HCT116 (cell line): Measurements from ENCODE around the gene CNTN2. TPM values are rescaled to one million over a fixed set of nuclear protein-coding genes. Genes with fewer than 3 reads are reported as not detected.

ENCODE experiments used
- ATAC-seq: fragments of 200-7000 bp; cut with Tn5 transposase; 2 replicates; pipeline ENCODE4 v1.9.1; 2020; ENCODE audit warnings: mild to moderate bottlenecking, moderate library complexity
- BruUV-seq: library from RNA; stranded (reverse); fragments of 400-500 nt; replicated peaks from 2 replicates; lab custom pipeline; 2021; lab: Mats Ljungman, UMichigan
- CTCF ChIA-PET: fragments of 300-600 bp; sonication (Branson Sonifier 250); formaldehyde crosslinking; loops from one replicate; lab custom pipeline; 2021; ENCODE audit warnings: antibody characterized with exemption; lab: Charles Lee
- POLR2A ChIA-PET: fragments of 300-600, 350-600 bp; sonication (Branson Sonifier 250); formaldehyde crosslinking; loops from one replicate; lab custom pipeline; 2021; ENCODE audit warnings: antibody characterized with exemption; lab: Charles Lee
- RAD21 ChIA-PET, 2 experiments: fragments of 300-600 bp; sonication (Branson Sonifier 250); formaldehyde crosslinking; loops; one replicate each; lab custom pipeline; 2023; ENCODE audit warnings: low total read pairs in 2 of 2; ENCODE audit not compliant: uncharacterized antibody in 2 of 2, unreplicated experiment in 2 of 2, low non-redundant PET in 1 of 2; lab: Charles Lee
- DNase-seq: peaks from one replicate; pipeline ENCODE4 v3.0.0-alpha.2; 2010; ENCODE audit warnings: low read depth, low spot score
- H2AFZ ChIP-seq: fragments of 200-600 bp; shearing (Covaris generic), sonication (generic); 2 replicates; pipeline ENCODE4 v1.6.1; 2017; ENCODE audit warnings: low read depth, mixed run types, mixed read lengths, antibody characterized with exemption, low read length; ENCODE audit not compliant: poor library complexity, severe bottlenecking
- H3K27ac ChIP-seq: 2 replicates; pipeline ENCODE4 v1.5.1; 2012; ENCODE audit warnings: low read depth, low read length
- H3K27me3 ChIP-seq: fragments of 200-600 bp; sonication (generic); 2 replicates; pipeline ENCODE4 v1.6.1; 2016; ENCODE audit warnings: mixed run types, low read length, mixed read lengths; ENCODE audit not compliant: insufficient read depth
- H3K36me3 ChIP-seq, 2 experiments: fragments of 200-500 bp in 1 of 2; fragments of 200-600 bp in 1 of 2; sonication (Bioruptor generic) in 1 of 2; sonication (generic) in 1 of 2; 2 replicates each; pipeline versions ENCODE4 v1.5.1 to v1.6.1; 2014 to 2016; ENCODE audit warnings: low read length in 2 of 2, inconsistent platforms in 1 of 2, mixed read lengths in 1 of 2, mixed run types in 1 of 2; ENCODE audit not compliant: insufficient read depth in 2 of 2, control insufficient read depth in 1 of 2
- H3K4me1 ChIP-seq, 2 experiments: fragments of 200-600 bp in 1 of 2; sonication (generic) in 1 of 2; 2 replicates each; pipeline versions ENCODE4 v1.5.1 to v1.6.1; 2012 to 2017; ENCODE audit warnings: low read length in 2 of 2, inconsistent platforms in 1 of 2, mild to moderate bottlenecking in 1 of 2, mixed read lengths in 1 of 2, mixed run types in 1 of 2, moderate library complexity in 1 of 2; ENCODE audit not compliant: insufficient read depth in 2 of 2, control insufficient read depth in 1 of 2
- H3K4me2 ChIP-seq: fragments of 200-600 bp; sonication (generic); 2 replicates; pipeline ENCODE4 v1.6.1; 2017; ENCODE audit warnings: mixed run types, low read length, mixed read lengths
- H3K4me3 ChIP-seq, 2 experiments: fragments of 200-600 bp in 1 of 2; sonication (generic) in 1 of 2; replicated peaks in 1 of 2; 2 replicates each; pipeline ENCODE4 v1.5.1; 2011 to 2016; ENCODE audit warnings: low read length in 2 of 2, control low read depth in 1 of 2, low read depth in 1 of 2, mild to moderate bottlenecking in 1 of 2, mixed read lengths in 1 of 2, mixed run types in 1 of 2
- H3K79me2 ChIP-seq: fragments of 200-600 bp; sonication (generic); 2 replicates; pipeline ENCODE4 v1.6.1; 2017; ENCODE audit warnings: mild to moderate bottlenecking, mixed run types, low read length, moderate library complexity, mixed read lengths; ENCODE audit not compliant: insufficient read depth
- H3K9ac ChIP-seq: fragments of 200-600 bp; sonication (generic); 2 replicates; pipeline ENCODE4 v1.6.1; 2016; ENCODE audit warnings: low read length, mixed read lengths
- H3K9me2 ChIP-seq: fragments of 200-600 bp; sonication (generic), shearing (Covaris generic); 2 replicates; pipeline ENCODE4 v1.6.1; 2017; ENCODE audit warnings: mixed run types, mild to moderate bottlenecking, moderate library complexity; ENCODE audit not compliant: insufficient read depth
- H3K9me3 ChIP-seq, 2 experiments: fragments of 200-500 bp in 1 of 2; fragments of 200-600 bp in 1 of 2; sonication (Bioruptor generic) in 1 of 2; sonication (generic) in 1 of 2; 2 replicates each; pipeline ENCODE4 v1.6.1; 2014 to 2017; ENCODE audit warnings: low read length in 2 of 2, mixed read lengths in 2 of 2, inconsistent platforms in 1 of 2, low read depth in 1 of 2, mild to moderate bottlenecking in 1 of 2, mixed run types in 1 of 2, moderate library complexity in 1 of 2; ENCODE audit not compliant: control insufficient read depth in 1 of 2, insufficient read depth in 1 of 2
- H4K20me1 ChIP-seq: fragments of 200-600 bp; sonication (generic), shearing (Covaris generic); 2 replicates; pipeline ENCODE4 v1.6.1; 2017; ENCODE audit warnings: mixed run types, mild to moderate bottlenecking, moderate library complexity; ENCODE audit not compliant: insufficient read depth
- ATF3 ChIP-seq: IDR thresholded peaks from 2 replicates; pipeline ENCODE4 v1.6.1; 2012
- CEBPB ChIP-seq: IDR thresholded peaks from 2 replicates; pipeline ENCODE4 v1.6.1; 2012; ENCODE audit warnings: low read depth
- EGR1 ChIP-seq: IDR thresholded peaks from 2 replicates; pipeline ENCODE4 v1.6.1; 2012; ENCODE audit warnings: low read depth
- ELF1 ChIP-seq: IDR thresholded peaks from 2 replicates; pipeline ENCODE4 v1.6.1; 2012; ENCODE audit warnings: low read depth, borderline replicate concordance
- EZH2phosphoT487 ChIP-seq: fragments of 200-600 bp; IDR thresholded peaks from 2 replicates; pipeline ENCODE4 v1.6.1; 2018; ENCODE audit warnings: antibody characterized with exemption, borderline replicate concordance
- JUND ChIP-seq: IDR thresholded peaks from 2 replicates; pipeline ENCODE4 v1.6.1; 2012
- POLR2A ChIP-seq: IDR thresholded peaks from 2 replicates; pipeline ENCODE4 v1.7.0; 2011; ENCODE audit warnings: borderline replicate concordance; ENCODE audit not compliant: insufficient read depth, insufficient read length; ENCODE audit errors: extremely low read depth
- SIN3A ChIP-seq: IDR thresholded peaks from 2 replicates; pipeline ENCODE4 v1.6.1; 2012; ENCODE audit warnings: low read depth
- SP1 ChIP-seq: IDR thresholded peaks from 2 replicates; pipeline ENCODE4 v1.6.1; 2012; ENCODE audit warnings: low read depth
- SRF ChIP-seq: IDR thresholded peaks from 2 replicates; pipeline ENCODE4 v1.6.1; 2012; ENCODE audit warnings: low read depth
- TCF7L2 ChIP-seq: IDR thresholded peaks from 2 replicates; pipeline ENCODE4 v1.7.0; 2011; ENCODE audit warnings: borderline replicate concordance, inconsistent platforms; ENCODE audit not compliant: insufficient read depth, insufficient read length; ENCODE audit errors: extremely low read depth
- YY1 ChIP-seq: IDR thresholded peaks from 2 replicates; pipeline ENCODE4 v1.6.1; 2011; ENCODE audit warnings: low read length, low read depth, moderate library complexity, mild to moderate bottlenecking; ENCODE audit not compliant: insufficient replicate concordance; ENCODE audit errors: extremely low read depth
- intact Hi-C: fragments of 100-400 bp; cut with micrococcal nuclease; formaldehyde crosslinking; loops from 2 replicates; pipeline ENCODE4 v1.10.0; 2022
- total RNA-seq: library from RNA; stranded (reverse); gene quantifications from one replicate; pipeline ENCODE4 v1.2.1, GENCODE V29; 2021; ENCODE audit not compliant: unreplicated experiment
- TF ChIP-seq, protein P1 (sequence below), 3 experiments: fragments of 200-600 bp in 1 of 3; sonication (generic) in 1 of 3; IDR thresholded peaks in 2 of 3; conservative IDR thresholded peaks in 1 of 3; 2 replicates each; pipeline ENCODE4 v1.5.1; 2012 to 2017; ENCODE audit warnings: low read depth in 2 of 3, low read length in 2 of 3, antibody characterized with exemption in 1 of 3, borderline replicate concordance in 1 of 3, control low read depth in 1 of 3, mild to moderate bottlenecking in 1 of 3, mixed read lengths in 1 of 3, mixed run types in 1 of 3, moderate library complexity in 1 of 3; ENCODE audit not compliant: insufficient read depth in 1 of 3

The CNTN2 gene
- total RNA-seq, 1 experiment from 2014 or later: 0.15 TPM

DNA sequence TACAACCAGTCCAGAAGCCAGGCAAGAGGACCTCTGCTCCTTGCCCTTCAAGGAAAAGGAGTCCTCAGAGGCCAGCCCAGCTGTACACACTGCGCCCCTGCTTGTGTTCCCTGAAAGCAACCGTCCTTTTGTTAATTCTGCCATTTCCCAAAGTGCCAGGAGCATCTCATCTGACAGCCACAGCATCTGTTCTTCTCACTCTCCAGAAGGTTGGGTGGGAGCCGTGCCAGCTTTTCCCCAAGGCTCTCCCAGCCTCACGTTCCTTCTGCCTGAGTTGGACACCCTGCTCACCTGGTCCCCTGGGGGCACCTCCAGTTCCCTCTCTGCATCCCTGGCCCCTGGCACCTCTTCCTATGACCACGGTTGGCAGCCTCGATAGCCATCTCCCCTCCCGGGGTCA lies 10.5 kb upstream of the CNTN2 start:
- Histone ChIP-seq H3K36me3 (no peaks in the 10 kb centered on the region), H3K4me2 (no peak overlapping the region), H3K9ac (no peak overlapping the region), H2AFZ (no peak overlapping the region), H4K20me1 (no peaks in the 10 kb centered on the region), H3K9me2 (no peaks in the 10 kb centered on the region), H3K27ac (no peak overlapping the region), H3K4me1 (no peaks in the 10 kb centered on the region), H3K27me3 (no peaks in the 10 kb centered on the region), H3K4me3 (no peak overlapping the region), H3K9me3 (no peaks in the 10 kb centered on the region), H3K79me2 (no peaks in the 10 kb centered on the region)
- POLR2A ChIA-PET: no interaction called here
- ATAC-seq (no peak), DNase-seq (no peak)
- BruUV-seq: no TSS peak
- CTCF ChIA-PET: interaction anchor here (2.4 kb wide), 1 partner anchor 29 kb away, joined by 6 read pairs; no protein-coding TSS in a partner anchor
- intact Hi-C loops: no loop called here
- RAD21 ChIA-PET: no interaction called here
- TF ChIP-seq SRF: no peak
- TF ChIP-seq EGR1: no peak
- TF ChIP-seq ELF1: no peak
- TF ChIP-seq ATF3: no peak
- TF ChIP-seq YY1: no peak
- TF ChIP-seq, protein P1, sequence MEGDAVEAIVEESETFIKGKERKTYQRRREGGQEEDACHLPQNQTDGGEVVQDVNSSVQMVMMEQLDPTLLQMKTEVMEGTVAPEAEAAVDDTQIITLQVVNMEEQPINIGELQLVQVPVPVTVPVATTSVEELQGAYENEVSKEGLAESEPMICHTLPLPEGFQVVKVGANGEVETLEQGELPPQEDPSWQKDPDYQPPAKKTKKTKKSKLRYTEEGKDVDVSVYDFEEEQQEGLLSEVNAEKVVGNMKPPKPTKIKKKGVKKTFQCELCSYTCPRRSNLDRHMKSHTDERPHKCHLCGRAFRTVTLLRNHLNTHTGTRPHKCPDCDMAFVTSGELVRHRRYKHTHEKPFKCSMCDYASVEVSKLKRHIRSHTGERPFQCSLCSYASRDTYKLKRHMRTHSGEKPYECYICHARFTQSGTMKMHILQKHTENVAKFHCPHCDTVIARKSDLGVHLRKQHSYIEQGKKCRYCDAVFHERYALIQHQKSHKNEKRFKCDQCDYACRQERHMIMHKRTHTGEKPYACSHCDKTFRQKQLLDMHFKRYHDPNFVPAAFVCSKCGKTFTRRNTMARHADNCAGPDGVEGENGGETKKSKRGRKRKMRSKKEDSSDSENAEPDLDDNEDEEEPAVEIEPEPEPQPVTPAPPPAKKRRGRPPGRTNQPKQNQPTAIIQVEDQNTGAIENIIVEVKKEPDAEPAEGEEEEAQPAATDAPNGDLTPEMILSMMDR (IDR thresholded peaks at IDR 0.05 in 2 of 3, conservative IDR thresholded peaks at IDR 0.05 in 1 of 3; ENCODE audit: borderline replicate concordance in 1 of 3, insufficient read depth in 1 of 3, low read depth in 2 of 3, low read length in 2 of 3): no peak
- no peak for TF ChIP-seq SIN3A
- TF ChIP-seq JUND: no peak
- TF ChIP-seq CEBPB: no peak
- no peak for TF ChIP-seq POLR2A

- Histone ChIP-seq H4K20me1 (no peaks in the 10 kb centered on the region), H3K9ac (no peak overlapping the region), H3K9me2 (no peaks in the 10 kb centered on the region), H3K4me1 (no peaks in the 10 kb centered on the region), H3K9me3 (no peaks in the 10 kb centered on the region), H3K27ac (no peak overlapping the region), H3K4me3 (no peak overlapping the region), H2AFZ (no peak overlapping the region), H3K4me2 (no peak overlapping the region), H3K36me3 (no peaks in the 10 kb centered on the region), H3K79me2 (no peaks in the 10 kb centered on the region), H3K27me3 (no peaks in the 10 kb centered on the region; the same call in 1 of the 2 replicates)
- intact Hi-C loops: no loop called here
- ChIA-PET CTCF (no interaction called here), POLR2A (no interaction called here), RAD21 (no interaction called here)
- DNase-seq (no peak), ATAC-seq (no peak)
- BruUV-seq: no TSS peak
- TF ChIP-seq SP1 (no peak), TCF7L2 (no peak), ATF3 (no peak), EGR1 (no peak), JUND (no peak), ELF1 (no peak), EZH2phosphoT487 (no peak)
- TF ChIP-seq, protein P1 (IDR thresholded peaks at IDR 0.05 in 2 of 3, conservative IDR thresholded peaks at IDR 0.05 in 1 of 3; ENCODE audit: borderline replicate concordance in 1 of 3, insufficient read depth in 1 of 3, low read depth in 2 of 3, low read length in 2 of 3): no peak
Measured at GRCh38 chr1:205037539-205037938, 5.5 kb upstream of the CNTN2 start.
